HG02610 (cell line): ENCODE data around the gene KCTD14.
A peak's percentile ranks its signal among the peaks of the same experiment; 100 is the strongest.
"Not testable (repeated sequence)": the region's sequence is repeated elsewhere in the genome, so short reads cannot be mapped to it uniquely, and the experiment has no call there.

Experiments
- ATAC-seq: cut with Tn5 transposase; IDR thresholded peaks from one replicate; pipeline ENCODE4 v1.9.1; 2021; ENCODE audit warnings: mild to moderate bottlenecking, moderate library complexity; ENCODE audit not compliant: unreplicated experiment

Gene KCTD14

DNA sequence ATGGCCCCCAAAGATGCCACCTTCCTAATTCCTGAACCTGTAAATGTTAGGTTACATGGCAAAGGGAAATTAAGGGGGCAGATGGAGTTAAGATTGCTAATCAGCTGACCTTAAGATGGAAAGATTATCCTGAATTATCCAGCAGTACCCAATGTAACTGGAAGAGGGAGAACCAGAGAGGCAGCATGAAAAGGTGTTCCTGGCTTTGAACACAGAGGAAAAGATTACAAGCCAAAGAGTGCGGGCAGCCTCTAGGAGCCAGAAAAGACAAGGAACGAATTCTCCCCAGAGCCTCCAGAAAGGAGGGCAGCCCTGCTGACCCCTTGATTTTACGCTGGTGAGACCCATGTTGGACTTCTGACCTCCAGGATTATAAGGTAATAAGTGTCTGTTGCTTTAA lies 25.5 kb upstream of the KCTD14 start:
- no peak for ATAC-seq

- ATAC-seq: no peak
Measured at GRCh38 chr11:78046486-78046854, 23.4 kb upstream of the KCTD14 start.

GRCh38 chr11:78045851-78046485 lies 22.9 kb upstream of the KCTD14 start:
- ATAC-seq: peak; percentile 75

GRCh38 chr11:78044706-78045105 lies 21.6 kb upstream of the KCTD14 start:
- no peak for ATAC-seq

DNA sequence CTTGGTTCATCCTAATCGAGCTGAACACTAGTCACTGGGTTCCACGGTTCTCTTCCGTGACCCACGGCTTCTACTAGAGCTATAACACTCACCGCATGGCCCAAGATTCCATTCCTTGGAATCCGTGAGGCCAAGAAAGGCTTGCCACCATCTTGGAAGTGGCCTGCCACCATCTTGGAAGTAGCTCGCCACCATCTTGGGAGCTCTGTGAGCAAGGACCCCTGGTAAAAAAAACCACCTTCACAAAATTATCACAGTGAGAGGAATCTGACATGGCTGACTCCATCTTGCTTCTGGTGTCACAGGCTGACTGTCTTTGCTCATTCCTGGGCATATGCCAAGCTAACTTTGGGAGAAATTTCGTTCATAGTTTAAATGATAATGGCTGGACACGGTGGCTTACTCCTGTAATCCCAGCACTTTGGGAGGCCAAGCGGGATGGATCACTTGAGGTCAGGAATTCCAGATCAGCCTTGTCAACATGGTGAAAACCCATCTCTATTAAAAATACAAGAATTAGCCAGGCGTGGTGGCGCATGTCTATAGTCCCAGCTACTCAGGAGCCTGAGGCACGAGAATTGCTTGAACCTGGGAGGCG lies 18.9 kb upstream of the KCTD14 start:
- ATAC-seq: no peak

DNA sequence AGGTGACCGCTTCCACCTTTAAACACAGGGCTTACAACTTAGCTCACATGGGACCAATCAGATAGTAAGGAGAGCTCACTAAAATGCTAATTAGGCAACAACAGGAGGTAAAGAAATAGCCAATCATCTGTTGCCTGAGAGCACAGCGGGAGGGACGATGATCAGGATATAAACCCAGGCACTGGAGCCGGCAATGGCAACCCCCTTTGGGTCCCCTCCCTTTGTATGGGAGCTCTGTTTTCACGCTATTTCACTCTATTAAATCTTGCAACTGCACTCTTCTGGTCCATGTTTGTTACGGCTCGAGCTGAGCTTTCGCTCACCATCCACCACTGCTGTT lies 18.3 kb upstream of the KCTD14 start:
- ATAC-seq: not testable (repeated sequence)

- ATAC-seq: no peak
Measured at GRCh38 chr11:78040691-78041379, 17.8 kb upstream of the KCTD14 start.

DNA sequence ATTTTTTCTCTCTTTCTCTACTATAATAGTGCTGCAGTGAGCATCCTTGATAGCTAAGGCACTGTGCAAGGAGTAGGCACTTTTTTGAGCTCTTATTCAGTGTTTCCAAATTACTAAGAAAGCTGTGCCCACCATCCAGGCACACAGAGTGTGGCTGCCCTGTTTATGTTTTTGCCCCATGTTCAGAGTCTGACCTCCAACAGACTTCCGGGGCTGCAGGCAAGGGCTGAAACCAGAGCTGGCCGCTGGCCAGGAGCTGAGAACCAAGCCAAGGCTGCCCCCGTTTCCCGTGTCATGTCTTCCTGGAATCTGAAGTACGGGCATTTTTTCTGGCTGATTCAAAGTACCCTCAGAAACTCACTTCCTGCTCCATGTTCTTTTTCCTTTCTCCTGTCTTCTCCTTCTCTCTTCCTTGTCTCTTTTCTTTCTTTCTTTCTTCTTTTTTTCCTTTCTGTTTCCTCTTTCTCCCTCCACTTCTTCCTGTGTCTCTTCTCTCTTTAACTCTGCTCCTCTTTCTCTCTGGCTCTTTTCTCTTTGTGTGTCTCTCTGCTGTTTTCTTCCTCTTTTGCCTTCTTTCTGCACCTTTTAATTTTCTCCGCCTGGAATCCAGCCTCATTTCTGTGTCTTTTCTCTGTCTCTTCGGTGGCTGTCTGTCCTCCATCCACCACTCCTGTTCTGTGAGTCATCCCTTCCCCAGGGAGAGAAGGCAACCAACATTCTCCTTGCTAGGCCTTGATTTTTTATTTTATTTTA lies 17.0 kb upstream of the KCTD14 start:
- no peak for ATAC-seq

DNA sequence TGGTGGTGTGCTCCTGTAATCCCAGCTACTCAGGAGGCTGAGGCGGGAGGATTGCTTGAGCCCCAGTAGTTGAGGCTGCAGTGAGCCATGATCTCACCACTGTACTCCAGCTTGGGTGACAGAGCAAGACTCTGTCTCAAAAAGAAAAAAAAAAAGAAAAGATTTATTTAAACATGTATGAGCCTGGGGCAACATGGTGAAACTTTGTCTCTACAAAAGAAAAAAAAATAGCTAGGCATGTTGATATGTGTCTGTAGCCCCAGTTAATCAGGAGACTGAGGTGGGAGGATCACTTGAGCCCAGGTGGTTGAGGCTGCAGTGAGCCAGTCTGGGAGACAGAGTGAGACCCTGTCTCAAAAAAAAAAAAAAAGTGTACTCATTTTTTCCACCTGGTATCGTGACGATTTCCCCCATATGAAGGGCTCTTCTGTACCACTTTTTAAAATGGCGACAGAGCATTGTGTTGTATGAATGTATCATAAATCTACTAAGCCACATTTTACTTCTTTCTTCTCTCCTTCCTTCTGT lies 16.4 kb upstream of the KCTD14 start:
- ATAC-seq: no peak

DNA sequence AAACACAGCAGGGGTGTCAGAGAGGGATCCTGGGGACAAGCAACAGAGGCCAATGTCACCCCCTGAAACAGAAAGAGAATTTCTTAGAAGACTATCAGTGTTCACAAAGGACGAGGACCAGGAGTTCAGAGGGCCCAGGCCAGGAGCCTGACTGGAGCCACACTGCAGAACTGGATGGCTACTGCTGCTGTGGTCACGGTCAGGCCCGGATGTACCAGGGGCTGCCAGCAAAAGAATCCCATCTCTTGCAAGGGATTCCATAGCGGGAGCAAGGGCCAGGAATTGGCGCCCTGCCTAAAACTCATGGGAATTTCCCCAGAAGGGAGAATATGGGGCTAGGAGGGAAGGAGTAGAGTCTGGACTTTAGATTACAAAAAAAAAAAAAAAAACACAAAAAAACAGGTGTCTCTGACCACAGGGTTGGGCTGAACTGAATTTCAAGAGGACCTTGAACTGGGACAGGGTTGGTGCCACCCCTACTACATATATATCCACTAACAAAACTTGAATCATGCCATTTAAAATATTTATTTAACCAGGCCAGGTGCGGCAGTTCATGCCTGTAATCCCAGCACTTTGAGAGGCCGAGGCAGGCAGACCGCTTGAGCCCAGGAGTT lies 15.7 kb upstream of the KCTD14 start:
- no peak for ATAC-seq

DNA sequence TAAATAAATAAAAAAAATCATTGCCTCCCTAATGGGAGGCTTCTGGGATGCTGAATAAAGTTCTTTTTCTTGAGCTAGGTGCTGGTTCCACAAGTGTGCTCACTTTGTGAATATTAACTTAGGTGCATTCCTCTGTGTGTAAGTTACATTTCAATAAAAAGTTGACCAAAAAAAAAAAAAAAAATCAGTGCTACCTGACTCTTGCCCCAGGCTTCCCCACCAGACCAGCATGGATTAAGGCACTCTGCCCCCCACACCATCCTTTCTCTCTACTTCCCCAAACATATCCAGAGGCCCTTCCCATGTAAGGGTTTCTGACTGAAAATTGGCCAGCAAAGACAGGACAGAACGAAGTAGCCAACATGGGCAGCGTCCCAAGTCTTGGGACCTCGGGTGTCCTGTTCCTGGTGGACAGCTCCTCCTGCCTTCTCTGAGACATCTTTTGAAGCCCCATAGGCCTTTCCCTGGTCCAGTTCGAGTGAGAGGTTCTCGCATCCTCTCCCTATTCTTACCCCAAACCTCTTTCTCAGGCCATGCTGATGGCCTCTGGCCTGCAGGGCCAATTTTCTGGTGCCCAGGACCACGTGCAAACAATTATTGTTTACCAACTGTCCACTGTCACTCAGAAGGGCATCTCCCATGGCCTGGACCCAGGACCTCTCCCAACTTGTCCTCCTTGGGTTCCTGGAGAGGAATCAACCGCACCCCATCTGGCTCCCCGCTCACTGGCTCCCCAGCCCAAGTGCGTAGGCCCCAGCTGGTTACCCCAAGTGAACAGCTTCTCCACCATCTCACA lies 14.9 kb upstream of the KCTD14 start:
- no peak for ATAC-seq

GRCh38 chr11:78037056-78037455 lies 14.0 kb upstream of the KCTD14 start:
- no peak for ATAC-seq

- no peak for ATAC-seq
Measured at GRCh38 chr11:78036313-78036712, 13.2 kb upstream of the KCTD14 start.

- no peak for ATAC-seq
Measured at GRCh38 chr11:78034623-78035022, 11.5 kb upstream of the KCTD14 start.

DNA sequence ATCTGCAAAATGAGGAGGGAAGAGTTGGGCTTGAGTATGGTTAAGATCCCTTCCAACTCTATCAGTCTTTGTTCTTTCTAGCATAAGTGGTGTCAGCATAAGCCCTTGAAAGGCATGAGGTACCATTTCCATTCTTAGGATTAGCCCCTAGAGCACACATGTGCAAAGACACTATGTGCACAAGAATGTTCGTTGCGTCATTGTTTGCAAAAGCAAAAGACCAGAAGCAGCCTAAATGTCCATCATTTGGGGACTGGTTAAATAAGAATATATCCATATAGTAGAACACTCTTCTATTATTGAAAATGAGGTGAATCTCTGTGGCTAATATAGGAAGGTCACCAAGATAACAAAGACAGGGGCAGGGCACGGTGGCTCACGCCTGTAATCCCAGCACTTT lies 10.0 kb upstream of the KCTD14 start:
- ATAC-seq: no peak

GRCh38 chr11:78032090-78032489 lies 9.0 kb upstream of the KCTD14 start:
- peak; percentile 3 for ATAC-seq

DNA sequence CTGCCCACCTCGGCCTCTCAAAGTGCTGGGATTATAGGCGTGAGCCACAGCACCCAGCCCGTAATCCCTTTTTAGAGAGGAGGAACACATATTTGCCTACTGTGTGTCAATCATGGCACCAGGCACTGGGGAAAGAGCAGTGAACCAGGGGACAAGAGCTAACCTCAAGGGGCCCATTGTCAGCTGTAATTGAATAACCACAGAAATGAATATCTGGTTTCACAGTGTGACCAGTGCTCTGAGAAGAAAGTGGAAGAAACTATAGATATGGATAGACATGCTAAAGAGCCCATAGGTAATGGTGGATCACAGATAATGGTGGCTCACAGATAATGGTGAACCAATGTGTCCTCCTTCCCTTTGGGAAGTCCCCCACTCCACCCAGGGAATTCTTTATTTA lies 8.6 kb upstream of the KCTD14 start:
- ATAC-seq: peak; percentile 76

DNA sequence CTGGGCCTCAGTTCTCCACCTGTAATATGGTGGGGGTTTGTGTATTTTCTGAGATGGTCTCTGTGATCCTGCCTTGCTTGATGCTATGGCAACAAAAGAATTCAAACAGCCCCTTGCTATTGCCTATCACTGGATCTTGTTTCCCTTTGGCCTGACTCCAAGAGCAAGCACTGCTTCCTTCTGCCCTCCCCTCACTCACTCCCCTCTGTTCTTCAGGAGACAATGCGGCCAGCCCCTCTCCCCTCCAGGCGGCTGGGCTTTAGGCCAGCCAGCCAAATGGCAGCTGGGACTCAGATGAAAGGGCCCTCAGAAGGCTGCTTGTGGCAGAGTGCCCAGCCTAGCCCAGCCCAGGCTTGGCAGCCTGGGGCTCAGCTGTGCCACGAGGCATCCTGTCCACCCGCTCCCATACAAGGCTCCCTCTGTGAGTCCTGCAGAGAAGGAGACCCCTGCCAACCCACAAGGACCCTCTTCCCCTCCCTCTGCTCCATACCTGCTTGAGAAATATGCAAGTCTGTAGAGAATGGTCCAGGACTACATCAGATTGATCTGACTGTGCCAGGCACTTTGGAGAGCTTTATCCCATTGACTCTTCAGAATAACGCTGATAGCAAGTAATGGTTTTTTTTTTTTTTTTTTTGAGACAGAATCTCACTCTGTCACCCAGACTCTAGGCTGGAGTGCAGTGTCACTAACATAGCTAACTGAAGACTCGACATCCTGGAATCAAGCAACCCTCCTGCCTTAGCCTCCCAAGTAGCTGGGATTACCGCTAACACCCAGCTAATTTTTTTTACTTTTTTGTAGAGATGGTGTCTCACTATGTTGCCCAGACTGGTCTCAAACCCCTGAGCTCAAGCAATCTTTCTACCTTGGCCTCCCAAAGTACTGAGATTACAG lies 7.6 kb upstream of the KCTD14 start:
- no peak for ATAC-seq

DNA sequence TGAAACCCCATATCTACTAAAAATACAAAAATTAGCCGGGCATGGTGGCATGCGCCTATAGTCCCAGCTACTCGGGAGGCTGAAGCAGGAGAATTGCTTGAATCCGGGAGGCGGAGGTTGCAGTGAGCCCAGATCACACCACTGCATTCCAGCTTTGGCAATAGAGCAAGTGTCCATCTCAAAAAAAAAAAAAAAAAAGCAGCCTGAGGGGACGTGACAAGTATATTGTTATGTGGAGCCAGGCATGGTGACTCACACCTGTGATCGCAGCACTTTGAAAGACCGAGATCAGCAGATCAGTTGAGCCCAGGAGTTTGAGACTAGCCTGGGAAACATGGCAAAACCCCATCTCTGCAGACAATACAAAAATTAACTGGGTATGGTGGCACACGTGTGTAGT lies 5.3 kb upstream of the KCTD14 start:
- ATAC-seq: not testable (repeated sequence)
